GM12891 (cell line): ENCODE results near the gene SNU13.

Experiments
- POLR2A ChIP-seq: IDR thresholded peaks from 2 replicates; pipeline ENCODE4 v1.6.1; 2011; ENCODE audit warnings: low read depth, low read length, control low read depth
- POLR2AphosphoS5 ChIP-seq: IDR thresholded peaks from 2 replicates; pipeline ENCODE4 v1.6.1; 2011; ENCODE audit warnings: low read depth, low read length, control low read depth

DNA sequence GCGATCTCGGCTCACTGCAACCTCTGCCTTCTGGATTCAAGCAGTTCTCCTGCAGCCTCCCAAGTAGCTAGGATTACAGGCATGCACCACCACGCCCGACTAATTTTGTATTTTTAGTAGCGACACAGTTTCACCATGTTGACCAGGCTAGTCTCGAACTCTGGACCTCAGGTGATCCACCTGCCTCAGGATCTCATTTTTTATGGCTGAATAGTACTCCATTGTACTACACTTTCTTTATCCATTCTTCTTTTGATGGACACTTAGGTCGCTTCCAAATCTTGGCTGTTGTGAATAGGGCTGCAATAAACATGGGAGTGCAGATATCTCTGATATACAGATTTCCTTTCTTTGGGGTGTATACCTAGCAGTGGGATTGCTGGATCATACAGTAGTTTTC lies 46.8 kb downstream of the SNU13 start:
- no peak for TF ChIP-seq POLR2AphosphoS5
- TF ChIP-seq POLR2A: no peak
